Right ventricle myocardium superior (tissue), 1 donor: Measurements from ENCODE around the gene TGIF2. TPM values are rescaled to one million over a fixed set of nuclear protein-coding genes. Genes with fewer than 3 reads are reported as not detected.
"Not testable (repeated sequence)": the region's sequence is repeated elsewhere in the genome, so short reads cannot be mapped to it uniquely, and the experiment has no call there.

Experiments
- ATAC-seq: fragments of 200-7000 bp; cut with Tn5 transposase; one replicate; pipeline ENCODE4 v1.9.1; 2020; ENCODE audit warnings: mild to moderate bottlenecking; ENCODE audit not compliant: poor library complexity
- DNase-seq: peaks from one replicate; pipeline ENCODE4 v3.0.0-alpha.2; 2020
- intact Hi-C: fragments of 100-400 bp; cut with DNase I; formaldehyde crosslinking; loops from one replicate; pipeline ENCODE4 v1.11.2; 2022
- total RNA-seq: library from RNA; stranded (reverse); fragmentation: NEBNext Ultra II Directional; extraction: Animal tissue kit (Norgen Biotek cat#: 25700); gene quantifications from one replicate; pipeline ENCODE4 v1.2.1, GENCODE V29; 2021
- donor health status: DM: no; HTN: yes; CAD: no; lungs with severe emphysema.

The TGIF2 gene
- total RNA-seq, 1 donor from 2014 or later, result 4.7 TPM

GRCh38 chr20:36632487-36633284 is 59.3 kb downstream of the TGIF2 start:
- intact Hi-C loops, result no loop called here
- DNase-seq, result no peak
- ATAC-seq, result no peak

GRCh38 chr20:36633285-36633772 is 59.9 kb downstream of the TGIF2 start:
- ATAC-seq, result no peak
- intact Hi-C loops, result no loop called here
- no peak for DNase-seq

GRCh38 chr20:36634342-36634741 is 60.9 kb downstream of the TGIF2 start:
- no peak for DNase-seq
- intact Hi-C loops, result no loop called here
- no peak for ATAC-seq

GRCh38 chr20:36638876-36639400 is 65.5 kb downstream of the TGIF2 start:
- ATAC-seq, intact Hi-C loops, DNase-seq: not testable (repeated sequence)

GRCh38 chr20:36641506-36641843 is 68.1 kb downstream of the TGIF2 start:
- intact Hi-C loops, result no loop called here
- DNase-seq, result no peak
- ATAC-seq, result no peak

- no peak for DNase-seq
- intact Hi-C loops, result no loop called here
- no peak for ATAC-seq
Measured at GRCh38 chr20:36642136-36642535, 68.7 kb downstream of the TGIF2 start.

Other genes starting within 250 kb of the TGIF2 start
- gene MYL9, start 32.1 kb upstream of the TGIF2 start, total RNA-seq, result 1,602 TPM
- 55.9 TPM for gene RAB5IF, start 32.2 kb downstream of the TGIF2 start, total RNA-seq
- 0.32 TPM for gene SLA2, start 72.6 kb downstream of the TGIF2 start, total RNA-seq
- 27.5 TPM for gene NDRG3, start 172.5 kb downstream of the TGIF2 start, total RNA-seq
- gene DSN1, start 200.2 kb downstream of the TGIF2 start, total RNA-seq, result 3.5 TPM